HTR-8/SVneo (cell line): Measurements from ENCODE around the gene MPP3.
A peak's percentile ranks its signal among the peaks of the same experiment; 100 is the strongest.

ENCODE experiments used
- DNase-seq: peaks from one replicate; pipeline ENCODE4 v3.0.0; 2011; ENCODE audit warnings: low spot score, mixed read lengths; ENCODE audit not compliant: insufficient read length
- FAIRE-seq: peaks from 2 replicates; lab custom pipeline; 2011; peaks lifted over from hg19 to GRCh38; lab: Jason Lieb, UNC

MPP3 gene

DNA sequence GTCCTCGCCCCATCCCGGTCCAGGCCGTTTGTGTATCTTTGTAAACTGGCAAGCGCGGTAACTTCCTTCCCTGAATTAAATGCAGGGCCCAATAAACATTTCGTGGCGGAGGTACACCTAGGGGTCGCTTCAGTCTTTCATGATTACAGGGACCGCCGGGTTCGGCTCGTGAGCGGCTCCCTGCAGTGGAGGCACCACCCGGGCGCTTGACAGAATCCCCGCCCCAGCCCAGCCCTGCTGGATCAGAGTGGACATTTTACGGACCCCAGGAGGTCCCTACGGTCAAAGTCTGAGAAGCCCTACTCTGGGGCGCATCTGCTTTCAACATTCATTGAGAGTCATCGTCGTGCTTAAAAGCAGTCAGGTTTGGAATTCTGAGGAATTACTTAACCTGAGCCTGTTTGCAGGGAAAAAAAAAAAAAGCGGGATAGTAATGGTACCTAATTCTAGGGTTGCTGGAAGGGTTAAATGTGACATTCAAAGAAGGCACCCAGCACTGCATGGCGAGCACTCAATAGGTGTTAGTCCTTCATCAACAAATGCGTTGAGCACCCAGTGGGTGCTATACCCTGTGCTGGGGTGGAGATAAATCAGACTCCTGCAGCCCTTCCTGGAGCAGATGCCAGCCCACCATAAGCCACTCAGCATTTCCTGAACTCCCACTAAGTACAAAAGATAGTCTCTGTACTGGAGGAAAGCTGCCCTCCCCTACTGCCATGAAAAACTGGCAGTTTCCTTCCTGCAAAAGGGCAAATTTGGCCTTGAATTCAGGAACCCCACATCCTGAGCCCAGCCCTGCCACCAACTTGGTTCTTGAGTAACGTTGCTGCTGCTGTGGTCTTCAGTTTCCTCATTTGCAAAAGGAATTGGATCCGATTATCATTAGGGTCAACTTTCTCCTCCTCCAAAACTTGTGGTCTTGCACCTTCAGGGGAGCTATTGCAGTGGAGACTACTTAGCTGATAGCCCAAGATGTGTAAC lies 53.5 kb downstream of the MPP3 start:
- no peak for FAIRE-seq
- DNase-seq, result no peak

DNA sequence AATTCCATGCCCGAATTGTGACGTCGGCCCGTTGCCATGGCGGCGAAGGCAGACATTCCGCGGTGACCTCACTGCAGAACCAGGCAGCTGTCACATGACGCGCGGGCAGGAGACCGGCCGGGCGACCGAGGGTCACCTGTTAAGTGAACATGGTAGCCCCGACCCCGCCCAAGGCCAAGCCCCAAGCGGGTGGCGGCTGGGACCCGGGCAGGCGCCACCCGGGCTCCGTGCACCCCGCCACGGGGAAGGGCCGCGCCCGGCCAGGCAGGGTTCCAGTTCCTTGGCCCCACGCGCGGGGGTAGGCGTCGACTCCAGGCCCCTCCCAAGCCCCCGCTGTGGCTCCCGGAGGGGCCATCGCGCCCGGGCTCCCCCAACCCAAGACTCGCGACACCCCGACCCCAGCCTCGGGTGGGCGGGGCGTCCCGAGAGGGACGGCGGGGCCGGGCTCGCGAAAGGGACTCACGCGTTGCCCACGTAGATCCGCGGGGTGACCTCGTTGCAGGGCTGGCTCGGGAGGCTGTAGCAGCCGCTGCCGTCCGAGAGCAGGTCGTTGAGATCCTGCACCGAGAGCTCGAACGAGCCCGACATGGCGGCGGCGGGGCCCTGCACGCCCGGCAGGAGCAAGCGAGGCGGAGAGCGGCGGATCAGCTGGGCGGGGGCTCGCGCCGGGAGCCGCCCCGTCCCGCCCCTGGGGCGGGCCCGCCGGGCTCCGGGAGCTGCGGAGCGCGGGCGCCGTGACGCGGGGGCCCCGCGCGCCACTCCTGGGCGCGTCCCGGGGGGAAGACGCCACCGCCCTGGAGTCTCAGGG lies 54.4 kb downstream of the MPP3 start, which contains the start of gene DUSP3:
TSS of gene DUSP3 (minus strand) at position 641 of the 808 bp plus-strand sequence. CDS start at position 588, 53 bp downstream.
- peak; percentile 96 for DNase-seq
- FAIRE-seq, result peak; percentile 98

DNA sequence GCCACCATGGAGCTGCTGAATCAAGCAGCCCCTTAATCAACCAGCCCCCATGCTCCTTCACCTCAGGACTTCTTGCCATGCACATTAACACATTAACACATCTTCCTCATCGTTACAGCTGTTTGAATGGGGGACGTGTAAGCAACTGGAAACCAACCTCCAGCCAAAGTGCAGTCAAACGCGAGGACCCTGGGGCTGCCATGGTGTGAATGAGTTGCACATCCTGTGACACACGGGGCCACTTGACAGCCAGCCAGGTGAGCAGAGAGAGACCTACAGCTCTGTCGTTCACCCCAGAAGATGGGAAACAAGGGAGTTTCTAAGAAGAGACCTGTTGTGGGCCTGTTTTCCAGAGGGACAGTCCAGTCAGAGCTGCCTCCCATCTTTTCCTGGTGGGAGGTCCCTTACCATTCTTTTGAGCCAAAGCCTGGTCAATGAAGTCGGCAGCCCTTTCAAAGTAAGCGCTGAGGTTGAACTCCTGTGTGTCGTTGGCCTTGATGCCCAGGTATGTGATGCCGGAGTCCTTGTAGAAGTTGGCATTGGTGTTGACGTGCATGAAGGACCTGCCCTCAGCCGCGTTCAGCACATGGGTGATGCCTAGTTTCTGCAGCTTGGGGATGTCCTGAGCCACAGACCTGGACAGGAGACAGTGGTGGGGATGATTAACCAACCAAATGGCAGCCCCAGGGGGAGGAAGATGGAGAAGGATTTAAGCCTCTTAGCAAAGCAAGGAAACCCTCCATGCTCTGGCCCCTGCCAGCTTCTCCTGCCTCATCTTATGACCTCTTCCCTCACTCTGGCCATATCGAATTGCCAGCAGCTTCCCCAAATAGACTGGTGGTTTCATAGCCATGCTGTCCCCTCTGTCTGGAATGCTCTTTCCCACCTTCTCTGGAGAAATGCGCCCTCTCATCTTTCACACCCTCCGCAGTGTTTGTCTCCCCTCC lies 58.4 kb downstream of the MPP3 start:
- FAIRE-seq, result no peak
- DNase-seq, result no peak

GRCh38 chr17:43772877-43773648 lies 59.9 kb downstream of the MPP3 start:
- no peak for DNase-seq
- no peak for FAIRE-seq

DNA sequence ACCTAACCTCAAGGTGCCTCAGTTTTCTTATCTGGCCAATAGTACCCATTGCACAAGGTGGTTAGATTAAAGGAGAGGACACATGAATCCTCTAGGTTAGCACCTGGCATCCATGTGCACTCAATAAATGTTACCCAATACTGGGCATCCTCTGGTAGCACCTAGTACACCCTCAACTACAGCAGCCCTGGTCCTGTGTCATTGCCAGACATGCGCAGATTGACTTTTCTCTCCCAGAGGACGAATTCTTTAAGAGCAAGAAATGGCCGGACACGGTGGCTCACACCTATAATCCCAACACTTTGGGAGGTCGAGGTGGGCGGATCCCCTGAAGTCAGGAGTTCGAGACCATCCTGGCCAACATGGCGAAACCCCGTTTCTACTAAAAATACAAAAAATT lies 61.5 kb downstream of the MPP3 start:
- no peak for FAIRE-seq
- DNase-seq, result no peak

- no peak for DNase-seq
- FAIRE-seq, result no peak
Observed at GRCh38 chr17:43770957-43771356, 62.0 kb downstream of the MPP3 start.

- DNase-seq, result no peak
- peak; percentile 67 for FAIRE-seq
Observed at GRCh38 chr17:43769859-43770258, 63.1 kb downstream of the MPP3 start.

GRCh38 chr17:43769426-43769825 lies 63.5 kb downstream of the MPP3 start:
- FAIRE-seq (no peak), DNase-seq (no peak)

DNA sequence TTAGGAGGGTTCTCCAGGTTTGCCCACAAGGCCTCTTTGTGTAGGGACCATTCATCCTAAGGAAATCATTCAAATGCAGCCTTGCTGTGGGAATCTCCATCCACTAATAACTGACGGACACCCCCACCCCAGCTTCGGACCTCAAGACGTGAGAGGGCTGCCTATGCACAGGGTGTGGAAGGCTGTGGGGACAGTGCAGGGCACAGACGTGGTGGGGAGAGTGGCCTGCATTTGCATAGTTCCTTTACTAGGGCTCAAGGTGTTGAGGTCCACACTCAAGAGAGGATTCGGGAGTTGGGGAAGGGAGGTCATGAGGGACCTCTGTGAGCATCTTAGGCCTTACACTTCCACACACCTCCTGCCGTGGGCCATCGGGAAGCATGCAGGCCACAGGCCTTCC lies 64.0 kb downstream of the MPP3 start:
- FAIRE-seq (no peak), DNase-seq (no peak)

GRCh38 chr17:43768382-43768781 lies 64.6 kb downstream of the MPP3 start:
- FAIRE-seq (no peak), DNase-seq (no peak)

- no peak for FAIRE-seq
Observed at GRCh38 chr17:43767713-43768059, 65.3 kb downstream of the MPP3 start.

GRCh38 chr17:43767053-43767712 lies 65.8 kb downstream of the MPP3 start:
- FAIRE-seq, result no peak
- no peak for DNase-seq

More at GRCh38 chr17:43767713-43768059, 65.3 kb downstream of the MPP3 start:
- no peak for DNase-seq

- DNase-seq (peak; percentile 74), FAIRE-seq (no peak)
Observed at GRCh38 chr17:43766413-43767052, 66.4 kb downstream of the MPP3 start.

GRCh38 chr17:43760254-43760852 lies 72.6 kb downstream of the MPP3 start:
- DNase-seq (peak; percentile 94), FAIRE-seq (peak; percentile 97)

DNA sequence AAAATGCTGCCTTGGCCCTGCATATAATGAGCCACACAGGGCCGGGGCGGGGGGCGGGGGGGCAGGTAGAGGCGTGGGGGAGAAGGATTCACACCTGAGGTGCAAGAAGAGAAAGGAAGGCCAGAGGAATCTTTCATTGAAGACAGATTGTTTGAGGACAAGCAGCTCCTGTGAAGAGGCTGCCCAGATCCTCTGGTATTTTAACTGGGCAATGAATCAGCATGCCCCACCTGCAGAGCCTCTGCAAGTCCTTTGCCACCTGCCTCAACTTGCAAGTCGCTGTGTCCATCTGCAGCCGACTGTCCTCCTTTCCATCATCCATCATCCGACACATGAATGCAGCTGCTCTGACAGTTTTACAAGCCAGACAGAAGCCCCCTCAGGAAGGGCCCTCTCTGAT lies 73.1 kb downstream of the MPP3 start:
- FAIRE-seq (no peak), DNase-seq (no peak)

DNA sequence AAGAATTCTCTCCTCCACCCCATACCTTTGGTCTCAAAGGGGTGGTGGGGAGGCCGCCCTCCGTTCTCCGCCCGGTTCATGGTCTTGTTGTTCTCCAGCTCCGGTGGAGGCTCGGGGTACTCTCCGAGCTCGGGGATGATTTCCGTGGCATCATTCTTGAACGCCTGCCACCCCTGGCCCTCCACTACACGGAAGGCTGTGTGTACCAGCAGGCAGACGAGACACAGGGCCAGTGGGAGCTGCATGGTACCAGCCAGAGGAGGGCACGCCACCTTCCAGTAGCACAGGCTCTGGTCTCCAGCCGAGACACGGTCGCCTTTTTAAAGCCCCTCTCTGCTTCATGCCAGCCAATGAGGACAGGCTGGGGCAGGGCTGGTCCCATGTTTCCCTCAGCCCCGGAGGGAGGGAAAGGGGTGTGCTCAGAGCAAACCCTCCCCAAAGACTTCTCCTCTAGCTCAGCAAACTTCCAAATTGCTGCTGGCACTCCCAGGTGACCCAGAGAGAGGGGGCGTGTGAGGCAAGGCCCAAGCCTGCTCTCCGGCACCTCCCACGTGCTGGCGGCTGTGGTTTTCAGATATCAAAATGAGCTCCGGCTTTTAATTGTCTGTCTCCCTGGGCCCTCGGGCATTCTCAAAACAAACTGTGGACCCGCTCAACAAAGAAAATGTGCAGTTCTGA lies 74.3 kb downstream of the MPP3 start, which contains the start of gene SOST:
TSS of gene SOST (minus strand) at position 295 of the 678 bp plus-strand sequence. CDS start at position 245, 50 bp downstream.
- no peak for FAIRE-seq
- no peak for DNase-seq

DNA sequence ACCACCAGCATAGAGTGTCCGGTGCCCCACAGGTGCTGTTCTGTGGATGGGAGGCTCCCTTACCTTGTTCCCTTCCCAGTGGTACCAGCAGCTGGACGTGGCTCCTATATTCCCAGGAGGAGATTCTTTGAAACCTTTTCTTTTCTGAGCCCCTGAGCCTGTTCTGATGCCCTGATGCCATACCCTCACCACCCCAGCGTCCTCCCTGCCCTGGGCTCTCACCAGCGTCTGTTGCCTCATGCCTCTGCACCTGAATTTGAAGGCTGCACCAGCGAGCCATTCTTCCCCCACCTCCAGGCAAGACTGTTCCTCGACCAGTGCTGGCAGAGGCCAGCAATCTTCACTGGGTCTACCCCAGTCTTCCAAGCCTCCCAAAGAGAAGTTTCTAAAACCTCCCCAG lies 74.9 kb downstream of the MPP3 start:
- DNase-seq (no peak), FAIRE-seq (no peak)
